PFSK-1 (cell line): Measurements from ENCODE around the gene CHSY3.

Experiments
- FOXP2 ChIP-seq: optimal IDR thresholded peaks from 2 replicates; pipeline ENCODE3; 2011; ENCODE audit warnings: borderline replicate concordance, control low read depth, inconsistent platforms; ENCODE audit not compliant: insufficient read depth; ENCODE audit errors: extremely low read length, extremely low read depth
- POLR2AphosphoS5 ChIP-seq: IDR thresholded peaks from 2 replicates; pipeline ENCODE4 v1.6.1; 2012; ENCODE audit warnings: low read depth, mild to moderate bottlenecking, control low read depth, low read length, moderate library complexity
- SIN3A ChIP-seq: IDR thresholded peaks from 2 replicates; pipeline ENCODE4 v1.6.1; 2012; ENCODE audit warnings: mild to moderate bottlenecking, low read length, moderate library complexity, borderline replicate concordance; ENCODE audit not compliant: insufficient read depth
- TAF1 ChIP-seq: IDR thresholded peaks from 2 replicates; pipeline ENCODE4 v1.6.1; 2012; ENCODE audit warnings: low read length, control low read depth, borderline replicate concordance; ENCODE audit not compliant: insufficient read depth
- TF ChIP-seq, protein P1 (sequence below), 2 experiments: IDR thresholded peaks; 2 replicates each; pipeline versions ENCODE4 v1.6.1 to v1.8.0; 2011 to 2012; ENCODE audit warnings: low read depth in 2 of 2, low read length in 2 of 2, control low read depth in 1 of 2, inconsistent platforms in 1 of 2, mild to moderate bottlenecking in 1 of 2, moderate library complexity in 1 of 2; ENCODE audit not compliant: insufficient read depth in 1 of 2

The CHSY3 gene

DNA sequence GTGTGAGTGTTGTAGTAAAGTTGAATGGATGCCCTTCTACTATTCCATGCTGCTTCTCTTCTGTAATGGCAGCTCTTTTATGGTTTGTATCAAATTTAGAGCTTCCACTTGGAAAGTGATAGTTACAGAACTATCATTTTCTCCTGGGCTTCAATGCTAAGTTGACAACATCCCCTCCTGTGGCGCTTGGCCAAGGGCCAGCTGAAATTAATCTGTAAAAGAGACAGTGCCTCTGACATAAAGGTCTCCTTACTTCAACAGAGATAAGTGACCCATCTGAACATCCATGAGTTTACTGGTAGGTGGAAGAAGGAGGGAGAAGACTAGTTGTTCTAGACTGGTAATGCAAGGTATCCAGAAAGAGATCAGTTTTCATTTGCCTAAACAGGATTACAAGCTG is 39.7 kb downstream of the CHSY3 start:
- TF ChIP-seq POLR2AphosphoS5 (no peak), TAF1 (no peak), SIN3A (no peak), FOXP2 (no peak)
- TF ChIP-seq, protein P1, sequence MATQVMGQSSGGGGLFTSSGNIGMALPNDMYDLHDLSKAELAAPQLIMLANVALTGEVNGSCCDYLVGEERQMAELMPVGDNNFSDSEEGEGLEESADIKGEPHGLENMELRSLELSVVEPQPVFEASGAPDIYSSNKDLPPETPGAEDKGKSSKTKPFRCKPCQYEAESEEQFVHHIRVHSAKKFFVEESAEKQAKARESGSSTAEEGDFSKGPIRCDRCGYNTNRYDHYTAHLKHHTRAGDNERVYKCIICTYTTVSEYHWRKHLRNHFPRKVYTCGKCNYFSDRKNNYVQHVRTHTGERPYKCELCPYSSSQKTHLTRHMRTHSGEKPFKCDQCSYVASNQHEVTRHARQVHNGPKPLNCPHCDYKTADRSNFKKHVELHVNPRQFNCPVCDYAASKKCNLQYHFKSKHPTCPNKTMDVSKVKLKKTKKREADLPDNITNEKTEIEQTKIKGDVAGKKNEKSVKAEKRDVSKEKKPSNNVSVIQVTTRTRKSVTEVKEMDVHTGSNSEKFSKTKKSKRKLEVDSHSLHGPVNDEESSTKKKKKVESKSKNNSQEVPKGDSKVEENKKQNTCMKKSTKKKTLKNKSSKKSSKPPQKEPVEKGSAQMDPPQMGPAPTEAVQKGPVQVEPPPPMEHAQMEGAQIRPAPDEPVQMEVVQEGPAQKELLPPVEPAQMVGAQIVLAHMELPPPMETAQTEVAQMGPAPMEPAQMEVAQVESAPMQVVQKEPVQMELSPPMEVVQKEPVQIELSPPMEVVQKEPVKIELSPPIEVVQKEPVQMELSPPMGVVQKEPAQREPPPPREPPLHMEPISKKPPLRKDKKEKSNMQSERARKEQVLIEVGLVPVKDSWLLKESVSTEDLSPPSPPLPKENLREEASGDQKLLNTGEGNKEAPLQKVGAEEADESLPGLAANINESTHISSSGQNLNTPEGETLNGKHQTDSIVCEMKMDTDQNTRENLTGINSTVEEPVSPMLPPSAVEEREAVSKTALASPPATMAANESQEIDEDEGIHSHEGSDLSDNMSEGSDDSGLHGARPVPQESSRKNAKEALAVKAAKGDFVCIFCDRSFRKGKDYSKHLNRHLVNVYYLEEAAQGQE (IDR thresholded peaks at IDR 0.05; ENCODE audit: insufficient read depth in 1 of 2, low read depth in 2 of 2, low read length in 2 of 2): no peak

DNA sequence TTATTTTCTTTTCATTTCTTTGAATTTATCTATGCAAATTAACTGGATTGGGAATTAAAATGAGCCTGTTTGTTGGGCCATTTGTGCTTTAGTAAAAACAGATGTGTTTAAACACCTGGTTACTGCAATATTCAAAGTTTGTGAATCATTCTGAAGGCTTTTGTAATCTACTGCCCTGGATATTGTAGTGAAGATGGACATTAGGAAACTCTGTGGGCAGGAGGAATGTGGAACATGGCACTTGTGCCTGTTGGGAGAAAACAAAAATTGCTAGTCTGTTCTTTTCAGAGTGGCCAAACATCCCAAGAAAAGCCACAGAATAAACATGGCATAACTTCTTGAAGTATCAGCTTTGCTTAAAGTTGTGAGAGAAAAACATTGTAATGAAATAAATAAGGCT is 40.8 kb downstream of the CHSY3 start:
- TF ChIP-seq FOXP2: no peak
- TF ChIP-seq POLR2AphosphoS5: no peak
- TF ChIP-seq SIN3A: no peak
- no peak for TF ChIP-seq TAF1
- TF ChIP-seq, protein P1 (IDR thresholded peaks at IDR 0.05; ENCODE audit: insufficient read depth in 1 of 2, low read depth in 2 of 2, low read length in 2 of 2): no peak

DNA sequence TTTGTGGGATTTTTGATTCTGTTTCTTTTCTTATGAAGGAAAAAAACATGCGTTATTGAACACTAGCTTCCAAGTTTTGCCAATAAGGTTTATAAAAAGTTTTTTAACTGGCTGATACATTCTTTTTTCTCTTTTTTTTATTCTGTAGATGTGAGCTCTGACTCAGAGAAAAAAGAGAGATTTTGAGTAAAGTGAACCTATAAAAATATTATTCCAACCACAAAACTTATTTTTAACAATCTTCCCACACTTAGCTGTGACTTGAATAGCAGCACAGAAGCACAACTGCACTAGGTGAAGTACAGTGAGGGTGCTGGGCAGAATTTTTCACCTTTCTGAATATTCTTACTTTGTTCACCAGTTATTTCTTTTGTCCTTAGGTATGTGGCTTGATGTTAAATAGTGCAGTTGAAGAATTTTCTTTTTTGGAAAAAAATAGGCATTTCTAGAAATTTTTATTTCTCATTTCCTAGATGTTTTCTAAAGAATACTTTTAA is 41.6 kb downstream of the CHSY3 start:
- TF ChIP-seq TAF1 (no peak), POLR2AphosphoS5 (no peak), SIN3A (no peak), FOXP2 (no peak)
- TF ChIP-seq, protein P1 (IDR thresholded peaks at IDR 0.05; ENCODE audit: insufficient read depth in 1 of 2, low read depth in 2 of 2, low read length in 2 of 2): no peak

DNA sequence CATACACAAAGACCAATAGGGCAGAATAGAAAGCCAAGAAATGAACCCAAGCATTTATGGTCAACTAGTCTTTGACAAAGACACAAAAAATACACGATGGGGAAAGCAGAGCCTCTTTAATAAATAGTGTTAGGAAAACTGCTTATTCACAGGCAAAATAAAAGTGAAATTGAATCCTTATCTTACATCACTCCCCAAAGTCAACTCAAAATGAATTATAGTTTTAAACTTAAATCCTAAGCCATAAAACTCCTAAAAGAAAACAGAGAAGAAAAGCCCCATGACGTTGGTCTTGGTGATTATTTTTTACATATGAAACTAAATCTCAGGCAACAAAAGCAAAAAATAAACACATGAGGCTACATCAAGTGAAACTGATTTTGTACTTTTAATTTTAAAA is 46.8 kb downstream of the CHSY3 start:
- TF ChIP-seq, protein P1 (IDR thresholded peaks at IDR 0.05; ENCODE audit: insufficient read depth in 1 of 2, low read depth in 2 of 2, low read length in 2 of 2): no peak
- TF ChIP-seq POLR2AphosphoS5 (no peak), FOXP2 (no peak), TAF1 (no peak), SIN3A (no peak)

DNA sequence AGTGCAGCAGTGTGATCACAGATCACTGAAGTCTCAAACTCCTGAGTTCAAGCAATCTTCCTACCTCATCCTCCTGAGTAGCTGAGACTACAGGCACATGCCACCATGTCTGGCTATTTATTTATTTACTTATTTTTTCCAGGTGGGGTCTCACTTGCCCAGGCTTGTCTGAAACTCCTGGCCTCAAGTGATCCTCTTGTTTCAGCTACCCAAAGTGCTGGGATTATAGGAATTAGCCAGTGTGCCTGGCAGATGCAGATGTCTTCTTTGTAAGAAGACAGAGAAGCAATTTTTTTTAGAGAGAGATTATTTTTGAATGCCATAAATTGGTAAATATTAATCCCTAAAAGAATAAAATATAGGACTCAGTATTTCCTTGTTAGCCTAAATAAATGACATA is 54.3 kb downstream of the CHSY3 start:
- no peak for TF ChIP-seq FOXP2
- TF ChIP-seq, protein P1 (IDR thresholded peaks at IDR 0.05; ENCODE audit: insufficient read depth in 1 of 2, low read depth in 2 of 2, low read length in 2 of 2): no peak
- TF ChIP-seq SIN3A: no peak
- no peak for TF ChIP-seq TAF1
- no peak for TF ChIP-seq POLR2AphosphoS5
